NCI-H1092 treated with DMSO at 0.1 percent for 48 hours (cell line): ENCODE measurements around the gene RAB5IF.
"Not testable (repeated sequence)": the region's sequence is repeated elsewhere in the genome, so short reads cannot be mapped to it uniquely, and the experiment has no call there.

ENCODE experiments used
- DNase-seq: peaks from one replicate; lab custom pipeline; 2025; lab: John Stamatoyannopoulos, UW

The RAB5IF gene

GRCh38 chr20:36585410-36586125, 20.0 kb upstream of the RAB5IF start:
- DNase-seq, result no peak

- no peak for DNase-seq
These were observed 18.1 kb upstream of the RAB5IF start for GRCh38 chr20:36587388-36588070.

- peak; percentile 31 for DNase-seq
These were observed 14.3 kb upstream of the RAB5IF start for GRCh38 chr20:36591281-36591680.

GRCh38 chr20:36591854-36592641, 13.5 kb upstream of the RAB5IF start:
- DNase-seq, result peak; percentile 5

- DNase-seq, result no peak
These were observed 12.1 kb upstream of the RAB5IF start for GRCh38 chr20:36593347-36593929.

GRCh38 chr20:36599912-36600345, 5.7 kb upstream of the RAB5IF start:
- DNase-seq, result no peak

- DNase-seq, result no peak
These were observed 4.0 kb upstream of the RAB5IF start for GRCh38 chr20:36601540-36601939.

- DNase-seq, result peak; percentile 59
These were observed 604 bp upstream of the RAB5IF start for GRCh38 chr20:36604952-36605398.

- no peak for DNase-seq
These were observed 833 bp downstream of the RAB5IF start for GRCh38 chr20:36606158-36607066.

GRCh38 chr20:36607586-36608387, 2.2 kb downstream of the RAB5IF start:
- no peak for DNase-seq

- not testable (repeated sequence) for DNase-seq
These were observed 2.8 kb downstream of the RAB5IF start for GRCh38 chr20:36608388-36608728.

GRCh38 chr20:36611625-36612024, 6.0 kb downstream of the RAB5IF start:
- no peak for DNase-seq

- DNase-seq, result peak; percentile 13
These were observed 8.4 kb downstream of the RAB5IF start for GRCh38 chr20:36613974-36614373.

GRCh38 chr20:36614781-36615557, 9.4 kb downstream of the RAB5IF start:
- DNase-seq, result no peak

- no peak for DNase-seq
These were observed 15.3 kb downstream of the RAB5IF start for GRCh38 chr20:36620917-36621316.

- no peak for DNase-seq
These were observed 17.9 kb downstream of the RAB5IF start for GRCh38 chr20:36623444-36623843.

GRCh38 chr20:36624068-36624943, 18.7 kb downstream of the RAB5IF start:
- no peak for DNase-seq

- DNase-seq, result no peak
These were observed 19.4 kb downstream of the RAB5IF start for GRCh38 chr20:36624944-36625324.

- DNase-seq, result no peak
These were observed 22.5 kb downstream of the RAB5IF start for GRCh38 chr20:36628076-36628475.
